Keratinocyte (primary cell): ENCODE results near the gene CASQ1. TPM values are rescaled to one million over a fixed set of nuclear protein-coding genes. Genes with fewer than 3 reads are reported as not detected.

ENCODE experiments used
- DNase-seq: peaks from one replicate; pipeline ENCODE4 v3.0.0-alpha.2; 2011; ENCODE audit warnings: low read depth, missing footprints, low spot score
- FAIRE-seq: peaks from 2 replicates; lab custom pipeline; 2011; peaks lifted over from hg19 to GRCh38; lab: Jason Lieb, UNC
- H2AFZ ChIP-seq: 2 replicates; pipeline ENCODE4 v1.6.0; 2012; ENCODE audit warnings: low read length, control low read depth, inconsistent platforms; ENCODE audit not compliant: control insufficient read depth
- H3K27ac ChIP-seq: 2 replicates; pipeline ENCODE4 v1.5.1; 2011; ENCODE audit warnings: low read length; ENCODE audit not compliant: control insufficient read depth, insufficient read depth
- H3K27me3 ChIP-seq: 3 replicates; pipeline ENCODE4 v1.6.0; 2011; ENCODE audit warnings: low read length; ENCODE audit not compliant: control insufficient read depth, insufficient read depth; ENCODE audit errors: extremely low read depth
- H3K36me3 ChIP-seq, 2 experiments: 2 replicates in 1 of 2; 3 replicates in 1 of 2; pipeline ENCODE4 v1.5.1; 2011; ENCODE audit warnings: low read length in 2 of 2, mild to moderate bottlenecking in 1 of 2; ENCODE audit not compliant: control insufficient read depth in 2 of 2, insufficient read depth in 2 of 2; ENCODE audit errors: extremely low read depth in 1 of 2
- H3K4me1 ChIP-seq: 3 replicates; pipeline ENCODE4 v1.5.1; 2011; ENCODE audit warnings: low read length; ENCODE audit not compliant: control insufficient read depth, insufficient read depth; ENCODE audit errors: extremely low read depth
- H3K4me2 ChIP-seq: 3 replicates; pipeline ENCODE4 v1.6.0; 2011; ENCODE audit warnings: low read depth, low read length; ENCODE audit not compliant: control insufficient read depth, insufficient read depth; ENCODE audit errors: extremely low read depth
- H3K4me3 ChIP-seq, 3 experiments: fragments of 200-600 bp in 1 of 3; sonication (generic) in 1 of 3; 2 replicates in 2 of 3; 3 replicates in 1 of 3; pipeline ENCODE4 v1.5.1; 2011 to 2016; ENCODE audit warnings: low read length in 3 of 3, mild to moderate bottlenecking in 3 of 3, control low read depth in 2 of 3, inconsistent platforms in 1 of 3, low read depth in 1 of 3, mixed read lengths in 1 of 3, mixed run types in 1 of 3, moderate library complexity in 1 of 3; ENCODE audit not compliant: control insufficient read depth in 2 of 3, insufficient read depth in 2 of 3; ENCODE audit errors: extremely low read depth in 1 of 3
- H3K79me2 ChIP-seq: 2 replicates; pipeline ENCODE4 v1.6.0; 2012; ENCODE audit warnings: low read length; ENCODE audit not compliant: control insufficient read depth, insufficient read depth
- H3K9ac ChIP-seq: 3 replicates; pipeline ENCODE4 v1.6.0; 2011; ENCODE audit warnings: low read length; ENCODE audit not compliant: control insufficient read depth, insufficient read depth; ENCODE audit errors: extremely low read depth
- H3K9me1 ChIP-seq: 3 replicates; pipeline ENCODE4 v1.6.0; 2011; ENCODE audit warnings: low read length; ENCODE audit not compliant: control insufficient read depth, insufficient read depth; ENCODE audit errors: extremely low read depth
- H3K9me3 ChIP-seq: 2 replicates; pipeline ENCODE4 v1.5.1; 2012; ENCODE audit warnings: low read depth, low read length; ENCODE audit not compliant: control insufficient read depth
- H4K20me1 ChIP-seq: 3 replicates; pipeline ENCODE4 v1.6.0; 2011; ENCODE audit warnings: low read length; ENCODE audit not compliant: control insufficient read depth, insufficient read depth; ENCODE audit errors: extremely low read depth
- EZH2 ChIP-seq: IDR thresholded peaks from one replicate; pipeline ENCODE4 v1.6.1; 2012; ENCODE audit warnings: inconsistent platforms, mild to moderate bottlenecking, low read length, moderate library complexity
- dilution Hi-C: fragments of 300-500 bp; cut with MboI; formaldehyde crosslinking; loops from one replicate; pipeline ENCODE4 v1.7.0; 2020; ENCODE audit warnings: low sequenced_read_pairs; ENCODE audit not compliant: extremely low pct_ligation_motif_present
- polyA plus RNA-seq, 5 experiments: library from polyadenylated mRNA; depleted of rRNA in 3 of 5; stranded (reverse) in 3 of 5; stranded (forward) in 1 of 5; unstranded in 1 of 5; fragments of >200 nt; gene quantifications; 1 replicate in 1 of 5; 2 replicates in 3 of 5; 3 replicates in 1 of 5; pipeline versions ENCODE4 v1.2.1 to v1.2.3, GENCODE V29; 2011 to 2012; ENCODE audit warnings: missing spikeins in 2 of 5, low read depth in 1 of 5, low replicate concordance in 1 of 5
- TF ChIP-seq, protein P1 (sequence below), 3 experiments: IDR thresholded peaks in 1 of 3; conservative IDR thresholded peaks in 1 of 3; optimal IDR thresholded peaks in 1 of 3; 2 replicates in 2 of 3; 3 replicates in 1 of 3; pipeline versions ENCODE3 to v1.5.1; 2011; ENCODE audit warnings: low read length in 3 of 3, mild to moderate bottlenecking in 3 of 3, moderate library complexity in 2 of 3, control low read depth in 1 of 3, inconsistent platforms in 1 of 3; ENCODE audit not compliant: insufficient read depth in 2 of 3; ENCODE audit errors: extremely low read depth in 1 of 3

CASQ1 gene
- polyA plus RNA-seq, 1 donor (not counting 4 experiments of a cell fraction or from before 2014, with no cell fraction given), result not detected

DNA sequence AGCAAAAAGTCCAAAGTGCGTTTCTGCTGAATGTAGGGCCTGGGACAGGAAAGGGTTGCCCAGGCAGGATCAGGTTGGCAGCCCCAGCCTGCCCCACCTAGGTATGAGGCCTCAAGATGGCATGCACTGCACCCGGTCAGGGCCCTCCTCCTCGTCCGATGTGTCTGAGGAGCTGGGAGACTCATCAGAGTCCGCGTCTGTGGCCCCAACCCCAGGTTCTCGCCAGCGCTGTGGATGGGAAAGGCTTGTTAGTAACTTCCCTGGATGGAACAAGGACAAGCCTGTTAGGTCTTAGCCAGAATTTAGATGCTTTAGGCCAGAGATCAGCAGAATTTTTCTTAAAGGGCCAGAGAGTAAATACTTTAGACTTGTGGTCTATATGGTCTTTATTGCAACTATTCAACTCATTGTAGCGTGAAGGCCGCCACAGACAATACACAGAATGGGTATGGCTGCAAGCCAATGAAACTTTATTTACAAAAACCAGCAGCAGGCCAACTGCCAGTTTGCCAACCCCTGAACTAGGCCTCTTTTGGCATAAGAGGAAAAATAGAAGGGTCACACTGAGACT, 27.2 kb downstream of the CASQ1 start:
- dilution Hi-C loops, result no loop called here
- H3K36me3 ChIP-seq, result peaks cover 37 to 44% of the 10 kb centered on the region in 2 experiments

DNA sequence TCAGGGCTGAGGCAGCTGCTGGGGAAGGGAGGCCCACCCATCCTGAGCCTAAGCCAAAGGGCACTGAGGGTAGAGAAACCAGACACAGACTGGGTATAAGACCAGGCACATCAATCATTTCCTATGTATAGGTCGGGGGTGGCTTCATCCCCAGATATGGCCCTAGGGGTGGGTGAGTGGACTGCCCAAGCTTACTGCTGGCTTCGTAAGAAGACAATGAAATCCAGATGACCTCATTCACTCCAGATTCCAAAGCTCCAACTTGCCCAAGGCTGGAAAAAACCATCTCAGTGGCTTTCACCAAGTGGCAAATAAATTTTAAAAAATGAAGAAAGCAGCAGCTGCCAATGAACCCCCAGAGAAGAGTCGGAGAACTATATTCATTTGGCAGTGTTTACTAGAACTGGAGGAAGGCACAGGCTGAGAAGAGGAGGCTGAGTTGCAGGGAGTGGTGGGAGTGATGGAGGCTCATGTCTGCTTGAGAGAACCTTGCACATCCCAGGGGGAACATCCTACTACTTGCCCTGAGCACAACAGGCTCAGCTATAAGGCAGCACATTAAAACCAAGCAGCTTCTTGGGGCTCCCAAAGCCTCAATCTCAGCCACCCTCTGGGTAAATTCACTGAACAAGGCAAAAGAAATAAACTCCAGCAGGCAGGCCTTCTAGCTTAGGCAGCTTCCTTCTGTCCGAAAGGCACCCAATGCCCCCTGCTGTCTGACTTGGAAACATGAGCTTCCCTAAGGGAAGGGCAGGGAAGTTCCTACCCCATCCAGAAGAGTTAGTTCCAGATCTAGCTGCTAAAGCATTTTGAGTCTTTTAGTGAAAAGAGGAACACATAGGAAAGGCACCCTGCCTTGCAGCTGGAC, 28.9 kb downstream of the CASQ1 start:
- FAIRE-seq, result peak; percentile 60
- Histone ChIP-seq H3K9ac (peak overlapping the region; percentile 43), H3K4me1 (peaks cover 41% of the 10 kb centered on the region), H3K79me2 (no peaks in the 10 kb centered on the region), H3K36me3 (peaks cover 26 to 44% of the 10 kb centered on the region in 2 experiments), H2AFZ (no peak overlapping the region), H3K27ac (peak overlapping the region; percentile 74), H3K4me3 (no peak overlapping the region), H4K20me1 (no peaks in the 10 kb centered on the region), H3K27me3 (no peaks in the 10 kb centered on the region), H3K9me3 (no peaks in the 10 kb centered on the region), H3K9me1 (peaks cover 3% of the 10 kb centered on the region), H3K4me2 (peak overlapping the region; percentile 39)
- dilution Hi-C loops, result no loop called here
- DNase-seq, result no peak
- TF ChIP-seq, protein P1, sequence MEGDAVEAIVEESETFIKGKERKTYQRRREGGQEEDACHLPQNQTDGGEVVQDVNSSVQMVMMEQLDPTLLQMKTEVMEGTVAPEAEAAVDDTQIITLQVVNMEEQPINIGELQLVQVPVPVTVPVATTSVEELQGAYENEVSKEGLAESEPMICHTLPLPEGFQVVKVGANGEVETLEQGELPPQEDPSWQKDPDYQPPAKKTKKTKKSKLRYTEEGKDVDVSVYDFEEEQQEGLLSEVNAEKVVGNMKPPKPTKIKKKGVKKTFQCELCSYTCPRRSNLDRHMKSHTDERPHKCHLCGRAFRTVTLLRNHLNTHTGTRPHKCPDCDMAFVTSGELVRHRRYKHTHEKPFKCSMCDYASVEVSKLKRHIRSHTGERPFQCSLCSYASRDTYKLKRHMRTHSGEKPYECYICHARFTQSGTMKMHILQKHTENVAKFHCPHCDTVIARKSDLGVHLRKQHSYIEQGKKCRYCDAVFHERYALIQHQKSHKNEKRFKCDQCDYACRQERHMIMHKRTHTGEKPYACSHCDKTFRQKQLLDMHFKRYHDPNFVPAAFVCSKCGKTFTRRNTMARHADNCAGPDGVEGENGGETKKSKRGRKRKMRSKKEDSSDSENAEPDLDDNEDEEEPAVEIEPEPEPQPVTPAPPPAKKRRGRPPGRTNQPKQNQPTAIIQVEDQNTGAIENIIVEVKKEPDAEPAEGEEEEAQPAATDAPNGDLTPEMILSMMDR (optimal IDR thresholded peaks at IDR 0.05 in 1 of 3, IDR thresholded peaks at IDR 0.05 in 1 of 3, conservative IDR thresholded peaks at IDR 0.05 in 1 of 3; ENCODE audit: extremely low read depth in 1 of 3, insufficient read depth in 2 of 3, low read length in 3 of 3), result peak; percentile 62 to 77 (median 64)
- TF ChIP-seq EZH2, result no peak

More for the DNA sequence above, 27.2 kb downstream of the CASQ1 start:
- Histone ChIP-seq H3K27ac (peak overlapping the region; percentile 76), H3K27me3 (no peaks in the 10 kb centered on the region), H3K9me3 (no peaks in the 10 kb centered on the region), H3K4me1 (peaks cover 39% of the 10 kb centered on the region), H3K9ac (peak overlapping the region; percentile 53), H4K20me1 (no peaks in the 10 kb centered on the region), H3K4me3 (peak overlapping the region in 1 of 3 experiments; percentile 9), H2AFZ (no peak overlapping the region), H3K4me2 (peak overlapping the region; percentile 48), H3K9me1 (peaks cover 3% of the 10 kb centered on the region), H3K79me2 (no peaks in the 10 kb centered on the region)
- DNase-seq (no peak), FAIRE-seq (peak; percentile 57)
- no peak for TF ChIP-seq EZH2
- TF ChIP-seq, protein P1 (optimal IDR thresholded peaks at IDR 0.05 in 1 of 3, IDR thresholded peaks at IDR 0.05 in 1 of 3, conservative IDR thresholded peaks at IDR 0.05 in 1 of 3; ENCODE audit: extremely low read depth in 1 of 3, insufficient read depth in 2 of 3, low read length in 3 of 3), result no peak
